Measurements from ENCODE around the gene ZNF205.

GRCh38 chr16:3101841-3102470, 10.4 kb upstream of the ZNF205 start:
- TF ChIP-seq, protein P1, sequence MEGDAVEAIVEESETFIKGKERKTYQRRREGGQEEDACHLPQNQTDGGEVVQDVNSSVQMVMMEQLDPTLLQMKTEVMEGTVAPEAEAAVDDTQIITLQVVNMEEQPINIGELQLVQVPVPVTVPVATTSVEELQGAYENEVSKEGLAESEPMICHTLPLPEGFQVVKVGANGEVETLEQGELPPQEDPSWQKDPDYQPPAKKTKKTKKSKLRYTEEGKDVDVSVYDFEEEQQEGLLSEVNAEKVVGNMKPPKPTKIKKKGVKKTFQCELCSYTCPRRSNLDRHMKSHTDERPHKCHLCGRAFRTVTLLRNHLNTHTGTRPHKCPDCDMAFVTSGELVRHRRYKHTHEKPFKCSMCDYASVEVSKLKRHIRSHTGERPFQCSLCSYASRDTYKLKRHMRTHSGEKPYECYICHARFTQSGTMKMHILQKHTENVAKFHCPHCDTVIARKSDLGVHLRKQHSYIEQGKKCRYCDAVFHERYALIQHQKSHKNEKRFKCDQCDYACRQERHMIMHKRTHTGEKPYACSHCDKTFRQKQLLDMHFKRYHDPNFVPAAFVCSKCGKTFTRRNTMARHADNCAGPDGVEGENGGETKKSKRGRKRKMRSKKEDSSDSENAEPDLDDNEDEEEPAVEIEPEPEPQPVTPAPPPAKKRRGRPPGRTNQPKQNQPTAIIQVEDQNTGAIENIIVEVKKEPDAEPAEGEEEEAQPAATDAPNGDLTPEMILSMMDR (IDR thresholded peaks at IDR 0.05), result no peak
- TF ChIP-seq POLR2A (IDR thresholded peaks at IDR 0.05), result no peak
